HG02885 (cell line): ENCODE results near the gene GNAT2.
A peak's percentile ranks its signal among the peaks of the same experiment; 100 is the strongest.
"Not testable (repeated sequence)": the region's sequence is repeated elsewhere in the genome, so short reads cannot be mapped to it uniquely, and the experiment has no call there.

Experiments
- ATAC-seq: cut with Tn5 transposase; IDR thresholded peaks from one replicate; pipeline ENCODE4 v1.9.1; 2021; ENCODE audit warnings: mild to moderate bottlenecking; ENCODE audit not compliant: unreplicated experiment, poor library complexity

The GNAT2 gene

GRCh38 chr1:109619576-109620400 lies at the start of gene GNAT2, which contains the start of gene AMPD2:
TSS of gene GNAT2 (minus strand) at chr1:109619616. CDS start at chr1:109612870, 6,746 bp downstream.
TSS of gene AMPD2 (plus strand) at chr1:109619837. CDS start at chr1:109621176, 1,339 bp downstream.
- peak; percentile 57 for ATAC-seq

GRCh38 chr1:109668123-109668775 lies 48.8 kb upstream of the GNAT2 start:
- ATAC-seq: no peak

- peak; percentile 83 for ATAC-seq
Measured at GRCh38 chr1:109667452-109668122, 48.2 kb upstream of the GNAT2 start, which contains the start of gene GSTM2. TSS of gene GSTM2 (plus strand) at chr1:109668057. CDS start at chr1:109668116, 59 bp downstream.

- no peak for ATAC-seq
Measured at GRCh38 chr1:109664671-109665070, 45.3 kb upstream of the GNAT2 start.

GRCh38 chr1:109661391-109661790 lies 42.0 kb upstream of the GNAT2 start:
- ATAC-seq: no peak

GRCh38 chr1:109660691-109661026 lies 41.2 kb upstream of the GNAT2 start:
- not testable (repeated sequence) for ATAC-seq

- no peak for ATAC-seq
Measured at GRCh38 chr1:109659997-109660690, 40.7 kb upstream of the GNAT2 start.

- ATAC-seq: no peak
Measured at GRCh38 chr1:109659145-109659544, 39.7 kb upstream of the GNAT2 start.

GRCh38 chr1:109658533-109659042 lies 39.2 kb upstream of the GNAT2 start:
- ATAC-seq: no peak

- ATAC-seq: no peak
Measured at GRCh38 chr1:109657970-109658369, 38.6 kb upstream of the GNAT2 start.

GRCh38 chr1:109657395-109657794 lies 38.0 kb upstream of the GNAT2 start:
- no peak for ATAC-seq

- ATAC-seq: peak; percentile 94
Measured at GRCh38 chr1:109655615-109656519, 36.5 kb upstream of the GNAT2 start, which contains the start of gene GSTM4. TSS of gene GSTM4 (plus strand) at chr1:109656099. CDS start at chr1:109656390, 291 bp downstream.

- no peak for ATAC-seq
Measured at GRCh38 chr1:109654519-109654918, 35.1 kb upstream of the GNAT2 start.

GRCh38 chr1:109653306-109653705 lies 33.9 kb upstream of the GNAT2 start:
- no peak for ATAC-seq

- no peak for ATAC-seq
Measured at GRCh38 chr1:109652402-109652801, 33.0 kb upstream of the GNAT2 start.

GRCh38 chr1:109650609-109651008 lies 31.2 kb upstream of the GNAT2 start:
- ATAC-seq: no peak

GRCh38 chr1:109649491-109649914 lies 30.1 kb upstream of the GNAT2 start:
- ATAC-seq: no peak

GRCh38 chr1:109644670-109645069 lies 25.3 kb upstream of the GNAT2 start:
- no peak for ATAC-seq
